Measurements from ENCODE around the gene PLET1.

DNA sequence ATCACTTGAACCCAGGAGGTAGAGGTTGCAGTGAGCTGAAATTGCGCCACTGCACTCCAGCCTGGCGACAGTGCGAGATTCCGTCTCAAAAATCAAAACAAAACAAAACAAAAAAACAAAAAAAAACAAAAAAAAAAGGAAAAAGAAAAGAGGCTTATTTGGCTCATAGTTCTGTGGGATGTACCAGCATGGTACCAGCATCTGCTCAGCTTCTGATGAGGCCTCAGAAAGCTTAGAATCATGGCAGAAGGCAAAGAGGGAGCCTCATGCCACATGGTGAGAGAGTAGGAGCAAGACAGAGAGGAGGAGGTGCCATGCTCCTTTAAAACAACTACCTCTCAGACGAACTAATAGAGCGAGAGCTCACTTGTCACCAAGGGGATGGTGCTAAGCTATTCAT lies 45.0 kb downstream of the PLET1 start:
- TF ChIP-seq CTCF (IDR thresholded peaks at IDR 0.05; ENCODE audit: insufficient read depth, low read length) (no peak), POLR2AphosphoS5 (IDR thresholded peaks at IDR 0.05; ENCODE audit: low read depth) (no peak), GABPA (IDR thresholded peaks at IDR 0.05; ENCODE audit: low read depth) (no peak)
- TF ChIP-seq, protein P1, sequence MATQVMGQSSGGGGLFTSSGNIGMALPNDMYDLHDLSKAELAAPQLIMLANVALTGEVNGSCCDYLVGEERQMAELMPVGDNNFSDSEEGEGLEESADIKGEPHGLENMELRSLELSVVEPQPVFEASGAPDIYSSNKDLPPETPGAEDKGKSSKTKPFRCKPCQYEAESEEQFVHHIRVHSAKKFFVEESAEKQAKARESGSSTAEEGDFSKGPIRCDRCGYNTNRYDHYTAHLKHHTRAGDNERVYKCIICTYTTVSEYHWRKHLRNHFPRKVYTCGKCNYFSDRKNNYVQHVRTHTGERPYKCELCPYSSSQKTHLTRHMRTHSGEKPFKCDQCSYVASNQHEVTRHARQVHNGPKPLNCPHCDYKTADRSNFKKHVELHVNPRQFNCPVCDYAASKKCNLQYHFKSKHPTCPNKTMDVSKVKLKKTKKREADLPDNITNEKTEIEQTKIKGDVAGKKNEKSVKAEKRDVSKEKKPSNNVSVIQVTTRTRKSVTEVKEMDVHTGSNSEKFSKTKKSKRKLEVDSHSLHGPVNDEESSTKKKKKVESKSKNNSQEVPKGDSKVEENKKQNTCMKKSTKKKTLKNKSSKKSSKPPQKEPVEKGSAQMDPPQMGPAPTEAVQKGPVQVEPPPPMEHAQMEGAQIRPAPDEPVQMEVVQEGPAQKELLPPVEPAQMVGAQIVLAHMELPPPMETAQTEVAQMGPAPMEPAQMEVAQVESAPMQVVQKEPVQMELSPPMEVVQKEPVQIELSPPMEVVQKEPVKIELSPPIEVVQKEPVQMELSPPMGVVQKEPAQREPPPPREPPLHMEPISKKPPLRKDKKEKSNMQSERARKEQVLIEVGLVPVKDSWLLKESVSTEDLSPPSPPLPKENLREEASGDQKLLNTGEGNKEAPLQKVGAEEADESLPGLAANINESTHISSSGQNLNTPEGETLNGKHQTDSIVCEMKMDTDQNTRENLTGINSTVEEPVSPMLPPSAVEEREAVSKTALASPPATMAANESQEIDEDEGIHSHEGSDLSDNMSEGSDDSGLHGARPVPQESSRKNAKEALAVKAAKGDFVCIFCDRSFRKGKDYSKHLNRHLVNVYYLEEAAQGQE (IDR thresholded peaks at IDR 0.05; ENCODE audit: insufficient replicate concordance, low read depth): no peak

Measured in HL-60 (cell line).